ENCODE data around the gene PPM1F.

The PPM1F gene, protein sequence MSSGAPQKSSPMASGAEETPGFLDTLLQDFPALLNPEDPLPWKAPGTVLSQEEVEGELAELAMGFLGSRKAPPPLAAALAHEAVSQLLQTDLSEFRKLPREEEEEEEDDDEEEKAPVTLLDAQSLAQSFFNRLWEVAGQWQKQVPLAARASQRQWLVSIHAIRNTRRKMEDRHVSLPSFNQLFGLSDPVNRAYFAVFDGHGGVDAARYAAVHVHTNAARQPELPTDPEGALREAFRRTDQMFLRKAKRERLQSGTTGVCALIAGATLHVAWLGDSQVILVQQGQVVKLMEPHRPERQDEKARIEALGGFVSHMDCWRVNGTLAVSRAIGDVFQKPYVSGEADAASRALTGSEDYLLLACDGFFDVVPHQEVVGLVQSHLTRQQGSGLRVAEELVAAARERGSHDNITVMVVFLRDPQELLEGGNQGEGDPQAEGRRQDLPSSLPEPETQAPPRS

DNA sequence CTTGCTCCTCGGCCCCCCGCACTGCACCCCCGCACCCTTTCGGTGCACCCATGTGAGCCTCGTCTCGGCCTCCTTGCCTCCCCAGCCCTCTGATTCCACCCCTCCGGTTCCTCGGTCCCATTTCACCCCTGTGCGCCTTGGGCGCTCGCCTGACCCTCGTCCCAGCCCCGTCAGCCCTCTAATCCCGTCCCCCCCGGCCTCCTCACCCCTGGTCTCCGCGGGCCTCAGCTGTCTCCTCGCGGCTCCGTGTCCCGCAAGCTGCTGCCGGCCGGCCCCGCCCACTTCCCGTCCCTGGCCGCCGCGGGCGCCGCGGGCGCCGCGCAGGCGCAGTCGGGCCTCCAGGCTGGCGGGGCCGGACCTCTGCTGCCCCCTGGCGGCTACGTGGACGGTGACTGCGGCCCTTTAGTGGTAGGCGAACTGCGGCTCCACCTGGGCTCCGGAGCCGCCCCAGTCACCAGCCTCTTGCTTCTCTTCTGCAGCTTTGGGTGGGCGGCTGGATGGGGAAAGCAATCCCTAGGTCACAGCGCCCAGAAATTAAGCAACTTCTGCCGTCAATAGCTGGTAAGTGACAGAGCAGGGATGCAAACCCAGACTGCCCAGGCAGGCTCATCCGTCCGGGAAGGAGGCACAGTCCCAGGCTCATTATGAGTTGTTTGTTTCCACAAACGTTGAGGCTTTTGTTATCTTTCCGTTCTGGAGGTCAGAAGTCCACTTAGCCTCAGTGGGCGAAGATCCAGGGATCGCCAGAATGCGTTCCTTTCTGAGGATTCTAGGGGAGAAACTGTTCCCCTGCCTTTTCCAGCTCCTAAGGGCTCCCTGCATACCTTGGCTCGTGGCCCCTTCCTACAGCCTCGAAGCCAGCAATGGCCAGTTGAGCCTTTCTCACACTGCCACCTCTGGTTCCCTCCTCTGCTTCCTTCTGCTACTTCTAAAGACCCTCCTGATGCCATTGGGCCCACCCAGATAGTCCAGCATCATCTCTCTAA is at the start of gene PPM1F:
TSS of gene PPM1F (minus strand) at position 263 of the 986 bp plus-strand sequence. CDS start 6,800 bp downstream, outside the sequence.
- DNase-seq (ENCODE audit: low spot score): peak; percentile 95

DNA sequence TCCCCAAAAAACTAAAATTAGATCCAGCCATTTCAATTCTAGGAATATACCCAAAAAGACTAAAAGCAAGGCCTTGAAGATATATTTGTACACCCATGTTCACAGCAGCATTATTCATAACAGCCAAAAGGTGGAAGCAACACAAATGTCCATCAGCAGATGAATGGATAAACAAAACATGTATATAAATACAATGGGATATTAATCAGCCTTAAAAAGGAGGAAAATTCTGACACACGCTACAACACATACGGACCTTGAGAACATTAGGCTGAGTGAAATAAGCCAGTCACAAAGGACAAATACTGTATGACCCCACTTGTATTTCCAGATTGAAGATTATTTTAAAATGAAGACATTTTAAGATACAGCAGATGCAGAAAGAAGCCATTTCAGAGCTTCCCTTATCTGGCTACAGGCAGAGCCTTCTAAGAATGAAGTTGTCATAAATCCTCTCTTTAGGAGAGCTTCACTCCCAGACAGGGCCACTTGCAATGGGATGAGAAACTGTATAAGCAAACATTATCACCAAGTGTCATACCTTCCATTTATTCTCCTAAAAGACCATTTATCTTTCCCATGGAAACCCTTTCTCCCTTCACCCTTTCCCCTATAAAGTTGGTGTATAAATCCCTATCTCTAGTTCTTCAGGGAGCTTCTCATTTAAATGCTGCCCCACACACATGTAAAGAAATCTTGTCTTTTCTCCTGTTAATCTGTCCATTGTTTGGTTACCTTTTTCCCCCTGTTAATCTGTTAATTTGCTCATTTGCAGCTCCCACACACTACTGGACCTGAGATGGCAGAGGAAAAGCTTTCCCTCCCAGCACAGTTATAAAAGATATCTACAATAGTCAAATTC is 49.2 kb upstream of the PPM1F start:
- DNase-seq (ENCODE audit: low spot score): no peak

DNA sequence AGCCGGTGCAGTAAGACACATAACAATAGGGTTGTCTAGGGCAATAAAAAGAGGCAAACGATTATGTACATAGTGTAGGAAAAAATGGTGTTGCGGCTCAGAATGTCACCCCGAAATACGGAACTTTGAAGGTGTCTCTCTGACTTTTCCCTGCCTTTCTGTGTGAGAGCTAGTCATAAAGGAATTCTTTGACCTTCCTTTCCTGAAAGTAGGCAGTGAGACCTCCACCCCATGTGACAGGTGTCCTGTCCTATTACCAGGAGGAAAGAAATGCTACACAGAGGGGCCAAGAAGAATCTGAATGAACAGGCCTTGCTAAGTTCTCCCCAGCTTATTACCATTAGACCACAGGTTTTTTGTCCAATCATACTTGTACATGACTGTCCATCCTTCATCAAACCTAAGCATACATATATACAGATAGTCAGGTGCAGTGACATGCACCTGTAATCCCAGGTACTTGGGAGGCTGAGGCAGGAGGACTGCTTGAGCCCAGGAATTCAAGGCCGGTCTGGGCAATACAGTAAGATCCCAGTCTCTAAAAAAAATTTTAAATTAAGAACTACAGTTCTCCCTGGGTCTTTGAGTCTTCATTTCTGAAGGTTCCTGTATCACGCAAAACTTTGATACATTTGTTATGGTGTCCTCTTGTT is 46.1 kb upstream of the PPM1F start:
- no peak for DNase-seq (ENCODE audit: low spot score)

DNA sequence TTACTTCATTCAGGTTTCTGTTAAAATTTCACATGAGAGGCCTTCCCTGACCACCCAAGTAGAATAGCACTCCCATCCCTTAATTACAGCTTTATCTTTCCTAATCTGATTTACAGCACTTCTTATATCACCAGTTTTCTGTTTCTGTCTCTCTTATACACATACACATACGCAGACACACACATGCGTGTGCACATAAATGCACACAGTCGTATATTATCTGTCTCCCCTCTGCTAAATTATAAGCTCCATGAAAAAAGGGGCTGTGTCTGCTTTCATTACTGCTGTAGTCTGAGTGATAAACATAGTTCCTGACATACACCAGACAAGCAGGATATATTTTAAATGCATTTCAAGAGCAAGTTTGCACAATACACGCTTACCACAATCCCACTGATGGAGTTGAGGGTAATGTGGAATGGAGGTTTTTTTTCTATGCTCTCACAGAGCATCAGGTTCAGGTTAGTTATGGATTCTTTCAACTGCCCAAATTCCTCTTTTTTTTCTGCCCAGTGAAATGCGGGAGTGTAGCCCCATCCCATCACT is 43.6 kb upstream of the PPM1F start:
- DNase-seq (ENCODE audit: low spot score): no peak

DNA sequence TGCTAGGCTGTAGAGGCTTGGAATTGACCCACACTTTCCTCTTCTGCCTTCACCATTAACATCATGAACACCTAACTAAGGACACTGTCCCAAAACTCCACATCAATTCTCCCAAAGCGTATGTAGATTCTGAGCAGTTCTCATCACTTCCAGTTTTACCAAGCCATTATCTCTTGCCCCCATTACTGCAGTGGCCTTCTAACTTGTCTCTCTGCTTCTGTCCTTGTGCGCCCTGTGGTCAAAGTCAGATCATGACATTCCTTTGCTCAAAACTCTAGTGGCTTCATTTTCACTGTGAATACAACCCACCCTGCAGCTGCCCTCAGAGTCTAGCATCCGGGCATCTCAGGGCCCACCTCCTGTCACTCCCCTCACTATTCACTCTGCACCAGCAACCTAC is 43.0 kb upstream of the PPM1F start:
- no peak for DNase-seq (ENCODE audit: low spot score)

DNA sequence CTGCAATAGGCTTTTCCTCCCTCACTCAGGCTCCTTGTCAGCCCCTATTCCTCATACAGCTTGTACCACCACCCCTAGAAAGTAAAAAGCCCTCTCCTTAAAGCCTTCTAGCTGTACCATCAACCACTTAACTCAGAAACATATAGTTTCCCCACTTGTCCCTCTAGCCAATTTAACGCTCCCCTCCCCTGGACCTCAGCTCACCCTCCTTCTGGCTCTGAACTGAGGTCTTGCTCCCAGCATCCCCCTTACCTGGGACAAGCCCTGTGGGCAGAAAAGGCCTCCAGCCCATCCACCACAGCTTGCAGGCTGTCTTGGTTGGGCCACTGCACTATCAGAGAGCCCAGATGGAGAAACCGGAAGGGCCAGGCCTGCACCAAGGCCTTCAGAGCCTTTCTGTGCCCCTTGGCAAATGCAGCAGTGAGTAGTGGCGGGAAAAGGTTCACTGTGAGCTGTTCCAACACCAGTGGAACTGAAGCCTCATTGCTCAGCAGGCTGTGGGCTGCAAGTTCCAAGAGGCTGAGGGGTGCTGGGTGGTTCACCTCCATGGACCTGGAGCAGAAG is 42.3 kb upstream of the PPM1F start:
- DNase-seq (ENCODE audit: low spot score): no peak

DNA sequence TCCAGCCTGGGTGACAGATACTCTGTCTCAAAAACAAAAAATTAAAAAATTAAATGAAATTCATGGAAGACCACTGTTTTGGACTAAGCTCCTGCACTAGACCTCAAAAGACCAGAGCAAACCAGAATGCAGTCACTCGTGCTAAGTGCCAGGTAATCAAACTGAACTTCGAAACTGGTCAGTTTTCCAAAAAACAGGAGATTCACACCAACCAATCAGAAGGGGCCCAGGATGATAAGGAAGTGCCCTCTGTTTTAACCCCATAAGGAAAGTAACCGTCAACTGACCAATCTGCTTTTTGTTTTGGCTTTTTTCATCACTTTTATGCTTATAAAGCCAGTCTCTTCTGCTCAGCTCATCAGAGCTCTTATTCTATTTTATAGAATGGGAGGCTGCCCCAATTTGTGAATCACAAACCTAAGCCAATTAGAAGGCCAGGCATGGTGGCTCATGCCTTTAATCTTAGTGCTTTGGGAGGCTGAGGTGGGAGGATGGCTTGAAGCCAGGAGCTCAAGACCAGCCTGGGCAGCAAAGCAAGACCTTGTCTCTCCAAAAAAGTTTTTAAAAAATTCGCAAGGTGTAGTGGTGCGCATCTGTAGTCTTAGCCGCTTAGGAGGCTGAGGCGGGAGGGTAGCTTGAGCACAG is 40.1 kb upstream of the PPM1F start:
- DNase-seq (ENCODE audit: low spot score): no peak

DNA sequence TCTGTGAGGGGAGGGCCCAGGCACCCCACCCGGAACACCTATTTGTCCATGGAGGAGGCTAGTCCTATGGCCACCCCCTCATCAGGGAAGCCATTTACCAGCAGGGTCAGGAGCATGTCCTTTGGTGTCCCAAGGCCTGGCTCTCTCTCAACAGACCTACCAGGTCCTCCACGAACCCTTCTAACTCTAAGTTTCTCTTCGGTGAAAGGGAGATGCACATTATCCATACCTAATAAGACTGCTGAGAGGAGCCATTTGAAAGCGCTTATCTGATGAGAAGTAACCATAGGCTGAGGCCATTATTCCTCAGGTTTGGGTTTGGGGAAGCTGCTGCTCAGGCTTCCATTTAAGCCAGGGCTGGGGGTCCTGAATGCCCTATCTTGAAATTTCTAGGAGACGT is 39.1 kb upstream of the PPM1F start:
- no peak for DNase-seq (ENCODE audit: low spot score)

DNA sequence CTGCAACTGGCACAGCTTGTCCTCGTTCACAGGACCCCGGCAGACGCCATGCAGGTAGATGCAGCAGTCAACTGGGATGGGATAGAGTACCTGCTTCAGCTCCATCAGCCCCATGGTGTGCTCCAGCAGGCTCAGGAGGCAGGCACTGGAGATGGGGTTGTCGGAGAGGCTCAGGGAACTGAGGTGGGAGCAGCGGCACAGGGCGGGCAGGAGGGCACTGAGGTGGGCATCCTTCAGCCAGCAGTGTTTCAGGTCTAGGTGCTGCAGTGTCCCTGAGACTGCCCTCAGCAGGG is 38.6 kb upstream of the PPM1F start:
- no peak for DNase-seq (ENCODE audit: low spot score)

DNA sequence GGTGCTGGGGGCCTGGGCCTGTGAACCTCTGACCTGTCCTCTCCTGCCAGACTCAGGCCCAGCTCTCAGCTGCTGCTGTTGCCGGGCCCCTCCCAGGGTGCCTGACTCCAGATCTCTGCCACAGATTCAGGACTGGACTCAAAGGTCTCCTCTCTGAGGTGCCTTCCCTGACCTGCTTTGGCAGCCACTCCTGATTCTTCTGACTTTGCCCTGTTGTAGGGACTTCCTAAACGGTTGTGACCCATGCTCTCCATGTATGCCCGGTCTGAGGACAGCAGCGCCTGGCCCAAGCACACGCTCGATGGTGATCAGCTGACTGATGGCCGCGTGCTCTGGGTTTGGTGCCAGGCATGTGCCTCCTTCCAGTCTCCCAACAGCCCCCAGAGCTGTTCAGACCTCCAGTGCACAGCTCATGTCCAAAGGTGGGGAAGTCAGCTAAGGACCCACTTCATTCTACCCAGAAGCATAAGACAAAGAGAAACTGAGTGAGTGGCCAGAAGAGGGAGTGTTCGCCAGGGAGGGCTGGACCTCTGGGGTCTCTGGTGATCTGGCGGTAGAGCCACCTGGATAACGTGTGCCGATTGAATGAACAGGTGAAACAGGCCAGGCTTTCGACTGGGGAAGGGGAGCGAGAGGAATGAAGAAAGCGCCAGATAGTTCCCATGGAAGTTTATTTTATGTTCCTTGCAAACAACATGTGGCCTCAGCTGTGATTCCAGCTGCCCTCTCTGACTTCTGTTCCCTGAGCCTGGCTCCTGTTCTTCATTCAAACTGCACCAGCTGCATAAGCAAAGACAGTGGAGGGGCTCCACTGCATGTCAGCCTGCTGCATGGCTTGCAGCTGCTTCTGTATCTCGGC is 38.0 kb upstream of the PPM1F start:
- no peak for DNase-seq (ENCODE audit: low spot score)

DNA sequence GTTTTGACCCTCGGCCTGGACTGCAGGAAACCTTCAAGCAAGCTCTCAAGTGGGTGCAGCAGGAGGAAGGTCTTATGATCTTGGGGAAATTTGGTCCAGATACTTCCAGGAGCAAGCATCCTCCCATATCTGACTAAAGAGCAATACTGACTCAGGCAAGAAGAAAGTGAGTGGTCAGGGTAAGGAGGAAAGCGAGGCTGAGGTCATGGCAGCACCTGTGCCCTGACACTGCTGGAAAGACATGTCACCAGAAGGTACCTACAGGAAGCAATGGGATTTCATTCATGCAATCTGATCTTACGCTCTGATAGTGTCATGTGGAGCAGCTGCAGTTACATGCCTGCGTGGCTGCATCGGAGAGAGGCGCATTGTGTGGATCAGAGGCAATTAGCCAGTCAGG is 36.4 kb upstream of the PPM1F start:
- no peak for DNase-seq (ENCODE audit: low spot score)

DNA sequence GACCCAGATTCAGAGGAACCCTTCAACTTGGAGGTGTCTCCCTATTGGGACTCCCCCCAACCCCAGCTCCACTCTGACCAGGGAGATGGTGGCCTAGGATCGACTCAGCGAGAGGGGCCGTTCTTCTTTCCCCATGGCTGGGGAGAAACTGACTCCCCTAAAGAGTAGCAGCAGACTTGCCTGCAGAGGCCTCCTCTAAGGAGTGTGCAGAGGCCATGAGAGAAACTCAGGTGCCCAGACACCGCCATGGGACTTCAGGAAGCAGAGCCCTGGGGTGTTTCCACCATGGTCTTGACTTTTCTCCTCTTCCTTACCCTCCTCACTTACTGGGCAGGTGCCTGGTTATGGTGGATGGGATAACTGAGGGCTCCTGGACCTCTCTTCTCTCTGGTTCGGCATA is 32.6 kb upstream of the PPM1F start:
- no peak for DNase-seq (ENCODE audit: low spot score)

DNA sequence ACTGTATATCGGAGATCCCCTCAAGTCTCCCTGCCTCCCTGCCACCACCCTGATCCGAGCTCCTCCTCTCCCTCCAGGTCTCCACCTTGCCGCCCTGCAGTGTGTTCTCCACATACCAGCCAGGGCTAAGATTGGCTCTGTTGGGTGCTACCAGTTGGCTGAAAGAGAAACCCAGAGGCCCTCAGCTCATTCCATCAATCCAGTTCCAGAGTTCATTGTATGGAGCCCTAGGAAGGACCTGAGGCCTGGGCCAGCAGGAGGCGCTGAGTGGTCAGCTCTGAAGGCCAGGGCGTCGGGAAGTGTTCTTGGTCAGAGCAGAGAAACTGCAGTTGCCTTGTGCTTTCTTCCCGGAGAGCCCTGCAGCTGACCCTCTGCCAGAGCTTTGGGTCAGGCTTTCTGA is 32.1 kb upstream of the PPM1F start:
- no peak for DNase-seq (ENCODE audit: low spot score)

DNA sequence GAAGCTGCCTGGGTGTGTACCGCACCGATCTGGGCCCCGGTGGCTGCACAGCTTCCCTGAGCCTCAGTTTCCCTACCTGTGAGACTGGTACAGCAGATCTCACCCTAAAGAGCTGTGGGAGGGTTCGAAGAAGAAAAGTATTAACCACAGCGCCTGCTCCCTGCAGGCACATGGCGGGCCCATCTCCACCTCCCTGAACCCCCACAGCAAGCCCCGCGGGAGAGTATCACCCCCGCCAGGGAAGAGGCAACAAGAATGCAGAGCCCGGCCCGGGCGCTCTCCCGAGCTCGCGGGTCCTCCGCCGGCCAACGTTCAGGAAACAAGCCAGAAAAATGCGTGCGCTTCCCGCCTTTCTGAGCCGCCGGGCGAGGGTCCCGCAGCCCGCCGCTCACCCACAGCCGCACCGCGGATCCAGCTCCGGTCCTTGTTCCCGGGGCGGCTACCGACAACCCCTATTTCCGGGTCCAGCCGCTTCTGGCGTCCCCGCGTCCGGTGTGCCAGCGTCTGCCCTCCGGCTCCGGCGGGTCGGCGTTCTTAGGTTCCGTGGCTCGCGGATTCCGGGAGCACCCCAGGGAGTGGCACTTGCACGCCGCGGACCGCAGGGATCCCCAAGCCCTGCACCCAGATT is 29.8 kb upstream of the PPM1F start, which contains the start of gene TOP3B:
TSS of gene TOP3B (minus strand) at position 450 of the 628 bp plus-strand sequence. CDS start 7,078 bp downstream, outside the sequence.
- peak; percentile 75 for DNase-seq (ENCODE audit: low spot score)

DNA sequence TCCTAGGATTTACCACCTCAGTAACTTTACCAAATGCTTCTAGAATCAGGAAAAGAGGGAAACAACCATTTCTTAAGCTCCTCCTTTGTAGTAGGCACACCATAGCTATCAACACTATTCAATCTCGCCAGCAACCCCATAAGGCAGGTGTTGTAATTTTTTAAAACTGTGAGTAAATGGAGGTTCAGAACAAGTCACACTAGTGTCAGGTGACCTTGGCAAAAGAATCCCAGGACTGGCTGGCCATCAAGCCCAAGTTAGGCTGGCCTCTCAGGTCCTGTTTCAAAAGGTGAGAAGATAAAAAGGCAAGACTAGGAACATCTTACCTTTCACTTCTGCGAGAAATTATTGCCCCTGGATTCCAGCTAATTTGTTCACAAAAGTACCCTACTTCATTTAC is 29.2 kb upstream of the PPM1F start:
- DNase-seq (ENCODE audit: low spot score): no peak

DNA sequence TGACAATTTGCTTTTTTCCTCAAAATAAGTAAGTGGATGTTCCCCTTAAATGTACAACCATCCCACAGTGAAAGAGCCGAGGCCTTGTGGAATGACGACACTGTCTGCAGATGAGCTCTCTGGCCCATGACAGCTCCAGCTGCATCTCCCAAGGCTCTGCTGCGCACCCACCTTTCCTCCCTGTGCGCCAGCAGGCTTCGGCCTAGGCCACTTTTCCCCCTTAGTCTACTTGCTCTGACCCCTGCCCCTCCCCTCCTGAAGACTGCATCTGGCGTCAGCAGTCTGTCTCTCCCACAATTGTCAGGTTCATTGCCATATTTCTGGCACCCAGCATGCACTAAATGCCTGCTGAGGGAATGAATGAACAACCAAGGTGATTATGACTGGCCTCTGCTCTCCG is 27.9 kb upstream of the PPM1F start:
- DNase-seq (ENCODE audit: low spot score): no peak

DNA sequence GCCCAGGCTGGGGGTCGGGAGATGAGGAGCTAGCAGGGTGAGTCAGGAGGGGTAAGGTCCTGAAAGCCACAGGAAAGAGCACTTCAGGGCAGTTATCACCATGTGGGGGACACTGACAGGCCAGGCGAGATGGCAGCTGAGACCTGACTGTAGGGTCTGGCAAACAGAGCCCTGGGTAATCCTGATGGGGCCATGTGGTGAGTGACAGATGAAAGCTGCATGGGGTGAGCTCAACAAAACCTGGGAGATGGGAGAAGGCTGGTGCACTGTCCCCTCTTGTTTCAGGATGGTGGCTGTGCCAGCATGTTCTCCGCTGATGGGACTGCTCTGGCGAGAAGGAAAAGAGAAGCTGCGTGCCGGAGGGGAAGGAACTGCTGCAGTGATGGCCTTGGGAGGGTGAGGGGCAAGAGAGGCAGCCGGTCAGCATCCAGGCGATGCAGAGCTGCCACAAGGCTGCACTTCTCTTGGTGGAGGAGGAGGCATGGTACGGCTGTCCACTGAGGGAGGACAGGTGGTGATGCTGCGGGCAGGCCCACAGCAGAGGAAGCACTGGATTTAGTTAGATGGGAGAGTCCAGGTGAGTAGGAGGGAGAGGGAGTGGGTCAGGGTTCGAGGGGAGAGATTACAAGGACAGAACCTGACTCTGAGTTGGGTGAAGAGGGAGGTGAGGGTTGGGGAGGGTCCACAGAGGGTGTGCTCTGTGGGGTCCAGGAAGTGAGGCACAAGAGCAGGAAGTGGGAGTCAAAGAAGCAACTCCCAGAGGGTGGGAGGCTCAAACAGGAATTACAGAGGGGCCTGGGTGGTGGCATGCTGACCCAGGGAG is 26.1 kb upstream of the PPM1F start:
- no peak for DNase-seq (ENCODE audit: low spot score)

DNA sequence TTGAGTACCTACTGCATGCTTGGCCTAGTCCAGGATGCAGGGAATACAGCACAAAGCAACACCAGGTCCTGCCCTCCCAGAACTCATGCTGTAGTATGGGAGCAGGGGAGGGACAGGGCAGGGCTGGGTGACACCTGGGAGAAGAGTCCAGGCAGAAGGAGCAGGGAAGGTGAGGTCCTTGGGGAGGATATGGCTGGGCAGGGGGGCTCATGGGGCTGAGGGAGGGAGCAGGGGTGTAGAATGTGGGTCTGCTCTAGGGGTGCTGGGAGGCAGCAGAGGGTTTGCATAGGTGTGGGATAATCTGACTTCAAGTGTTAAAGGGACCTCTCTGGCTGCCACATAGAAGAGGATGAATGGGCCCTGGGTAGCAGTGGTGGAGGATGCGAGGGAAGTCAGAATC is 25.2 kb upstream of the PPM1F start:
- DNase-seq (ENCODE audit: low spot score): no peak

All from germinal center (tissue), 1 donor.